ENCODE data around the gene LINS1. TPM values are rescaled to one million over a fixed set of nuclear protein-coding genes. Genes with fewer than 3 reads are reported as not detected.

LINS1 gene
- total RNA-seq, 2 donors from 2014 or later: 6.1 to 8.0 TPM

- peaks cover 5% of the 10 kb centered on the region for H3K4me1 Mint-ChIP-seq
- H3K27me3 Mint-ChIP-seq (ENCODE audit: insufficient read depth): no peaks in the 10 kb centered on the region
- Histone ChIP-seq H3K4me3 (ENCODE audit: low read length) (no peak overlapping the region), H3K9me3 (ENCODE audit: control insufficient read depth, low read length) (peaks cover 2% of the 10 kb centered on the region), H3K36me3 (ENCODE audit: control insufficient read depth, insufficient read depth, low read length) (no peaks in the 10 kb centered on the region), H3K9ac (ENCODE audit: extremely low read depth, low read length, poor library complexity, severe bottlenecking) (no peak overlapping the region), H3K4me1 (ENCODE audit: control insufficient read depth, insufficient read depth, low read length) (no peaks in the 10 kb centered on the region), H3K27ac (ENCODE audit: low read depth, low read length) (no peak overlapping the region), H3K27me3 (ENCODE audit: control insufficient read depth, insufficient read depth, low read length, poor library complexity, severe bottlenecking) (no peaks in the 10 kb centered on the region)
- H3K36me3 Mint-ChIP-seq (ENCODE audit: low read depth): peaks cover 2% of the 10 kb centered on the region
- no peak for TF ChIP-seq CTCF (conservative IDR thresholded peaks at IDR 0.05)
- peaks cover 2% of the 10 kb centered on the region for H3K9me3 Mint-ChIP-seq
- no peak overlapping the region for H3K27ac Mint-ChIP-seq
- no peak for DNase-seq
- 89 to 100% methylated on average over 1 of the region's 1 CpG for WGBS, 2 experiments (ENCODE audit: insufficient coverage in 1 of 2, insufficient read length in 1 of 2)
- no peak overlapping the region for H3K4me3 Mint-ChIP-seq
Observed at GRCh38 chr15:100598655-100599054, 3.3 kb downstream of the LINS1 start.

- Mint-ChIP-seq H3K9me3 (peaks cover 2% of the 10 kb centered on the region), H3K27me3 (ENCODE audit: insufficient read depth) (no peaks in the 10 kb centered on the region), H3K36me3 (ENCODE audit: low read depth) (peaks cover 3% of the 10 kb centered on the region), H3K4me3 (no peak overlapping the region), H3K4me1 (no peaks in the 10 kb centered on the region), H3K27ac (no peak overlapping the region)
- Histone ChIP-seq H3K27me3 (ENCODE audit: control insufficient read depth, insufficient read depth, low read length, poor library complexity, severe bottlenecking) (no peaks in the 10 kb centered on the region), H3K4me3 (ENCODE audit: low read length) (no peak overlapping the region), H3K27ac (ENCODE audit: low read depth, low read length) (no peak overlapping the region), H3K9ac (ENCODE audit: extremely low read depth, low read length, poor library complexity, severe bottlenecking) (no peak overlapping the region), H3K36me3 (ENCODE audit: control insufficient read depth, insufficient read depth, low read length) (no peaks in the 10 kb centered on the region), H3K9me3 (ENCODE audit: control insufficient read depth, low read length) (peaks cover 5% of the 10 kb centered on the region), H3K4me1 (ENCODE audit: control insufficient read depth, insufficient read depth, low read length) (no peaks in the 10 kb centered on the region)
- 96% methylated on average over 3 of the region's 3 CpGs; no CpG with 5 or more reads in 1 of the 2 experiments for WGBS, 2 experiments (ENCODE audit: insufficient coverage in 1 of 2, insufficient read length in 1 of 2)
- DNase-seq: no peak
- no peak for TF ChIP-seq CTCF (conservative IDR thresholded peaks at IDR 0.05)
Observed at GRCh38 chr15:100597862-100598261, 4.1 kb downstream of the LINS1 start.

- no peak overlapping the region for H3K4me3 ChIP-seq (ENCODE audit: low read length)
- H3K9ac ChIP-seq (ENCODE audit: extremely low read depth, low read length, poor library complexity, severe bottlenecking): no peak overlapping the region
- DNase-seq: no peak
- H3K9me3 ChIP-seq (ENCODE audit: control insufficient read depth, low read length): peaks cover 11% of the 10 kb centered on the region
- no peaks in the 10 kb centered on the region for H3K27me3 ChIP-seq (ENCODE audit: control insufficient read depth, insufficient read depth, low read length, poor library complexity, severe bottlenecking)
- no peaks in the 10 kb centered on the region for H3K36me3 ChIP-seq (ENCODE audit: control insufficient read depth, insufficient read depth, low read length)
- no peak overlapping the region for H3K27ac ChIP-seq (ENCODE audit: low read depth, low read length)
- peaks cover 10% of the 10 kb centered on the region for H3K9me3 Mint-ChIP-seq
- WGBS, 2 experiments (ENCODE audit: insufficient coverage in 1 of 2, insufficient read length in 1 of 2): 89 to 90% methylated on average over 4 to 7 of the region's 7 CpGs
- H3K4me3 Mint-ChIP-seq: no peak overlapping the region
- TF ChIP-seq CTCF (conservative IDR thresholded peaks at IDR 0.05): no peak
- peaks cover 8% of the 10 kb centered on the region for H3K36me3 Mint-ChIP-seq (ENCODE audit: low read depth)
- H3K4me1 Mint-ChIP-seq: no peaks in the 10 kb centered on the region
- no peaks in the 10 kb centered on the region for H3K27me3 Mint-ChIP-seq (ENCODE audit: insufficient read depth)
- no peak overlapping the region for H3K27ac Mint-ChIP-seq
- H3K4me1 ChIP-seq (ENCODE audit: control insufficient read depth, insufficient read depth, low read length): no peaks in the 10 kb centered on the region
Observed at GRCh38 chr15:100596792-100597191, 5.2 kb downstream of the LINS1 start.
